ENCODE results near the gene NDRG4. TPM values are rescaled to one million over a fixed set of nuclear protein-coding genes. Genes with fewer than 3 reads are reported as not detected.

Gene NDRG4
- total RNA-seq, 1 experiment from 2014 or later, result not detected

DNA sequence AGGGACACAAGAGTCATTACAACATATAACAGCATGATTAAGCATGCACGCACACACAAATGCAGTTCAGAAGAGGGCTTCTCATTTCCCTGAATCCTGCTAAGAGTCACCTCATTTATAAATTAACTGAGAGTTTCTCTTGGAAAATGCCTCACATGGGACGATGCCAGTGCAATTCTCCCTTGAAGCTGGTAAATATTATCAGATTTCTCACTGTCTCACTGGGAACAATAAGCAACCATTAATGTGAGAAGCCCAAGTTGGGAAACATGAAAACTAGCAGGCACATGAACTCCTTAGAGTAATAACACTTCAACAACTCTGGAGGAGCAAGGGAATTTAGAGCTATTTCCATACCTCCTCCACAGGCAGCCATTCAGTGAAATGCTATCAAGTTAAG, 41.8 kb downstream of the NDRG4 start:
- H3K9me3 Mint-ChIP-seq (ENCODE audit: unreplicated experiment), result no peaks in the 10 kb centered on the region
- no peak for DNase-seq (ENCODE audit: unreplicated experiment)
- TF ChIP-seq, protein P1, sequence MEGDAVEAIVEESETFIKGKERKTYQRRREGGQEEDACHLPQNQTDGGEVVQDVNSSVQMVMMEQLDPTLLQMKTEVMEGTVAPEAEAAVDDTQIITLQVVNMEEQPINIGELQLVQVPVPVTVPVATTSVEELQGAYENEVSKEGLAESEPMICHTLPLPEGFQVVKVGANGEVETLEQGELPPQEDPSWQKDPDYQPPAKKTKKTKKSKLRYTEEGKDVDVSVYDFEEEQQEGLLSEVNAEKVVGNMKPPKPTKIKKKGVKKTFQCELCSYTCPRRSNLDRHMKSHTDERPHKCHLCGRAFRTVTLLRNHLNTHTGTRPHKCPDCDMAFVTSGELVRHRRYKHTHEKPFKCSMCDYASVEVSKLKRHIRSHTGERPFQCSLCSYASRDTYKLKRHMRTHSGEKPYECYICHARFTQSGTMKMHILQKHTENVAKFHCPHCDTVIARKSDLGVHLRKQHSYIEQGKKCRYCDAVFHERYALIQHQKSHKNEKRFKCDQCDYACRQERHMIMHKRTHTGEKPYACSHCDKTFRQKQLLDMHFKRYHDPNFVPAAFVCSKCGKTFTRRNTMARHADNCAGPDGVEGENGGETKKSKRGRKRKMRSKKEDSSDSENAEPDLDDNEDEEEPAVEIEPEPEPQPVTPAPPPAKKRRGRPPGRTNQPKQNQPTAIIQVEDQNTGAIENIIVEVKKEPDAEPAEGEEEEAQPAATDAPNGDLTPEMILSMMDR (IDR thresholded peaks at IDR 0.05; ENCODE audit: unreplicated experiment), result no peak
- H3K4me1 Mint-ChIP-seq (ENCODE audit: insufficient read depth, unreplicated experiment), result no peaks in the 10 kb centered on the region
- peaks cover 91% of the 10 kb centered on the region for H3K36me3 Mint-ChIP-seq (ENCODE audit: insufficient read depth, unreplicated experiment)
- ChIA-PET POLR2A (interaction anchor here (1.4 kb wide), 1 partner anchor 88 kb away, joined by 3 read pairs; the partner anchor contains the start of gene CNOT1), CTCF (interaction anchor here (1.2 to 1.4 kb wide), 2 partner anchors 23 to 76 kb away, joined by 3 to 4 read pairs; no protein-coding TSS in a partner anchor)
- H3K27ac Mint-ChIP-seq (ENCODE audit: low read depth, unreplicated experiment), result no peak overlapping the region
- H3K27me3 Mint-ChIP-seq (ENCODE audit: insufficient read depth, unreplicated experiment), result no peaks in the 10 kb centered on the region
- no TSS peak for BruUV-seq (replicated peaks)
- no peak overlapping the region for H3K4me3 Mint-ChIP-seq (ENCODE audit: unreplicated experiment)
- intact Hi-C loops (cut with micrococcal nuclease), result loop anchor here (5.0 kb wide), 1 partner anchor 36 kb away; no protein-coding TSS in a partner anchor

DNA sequence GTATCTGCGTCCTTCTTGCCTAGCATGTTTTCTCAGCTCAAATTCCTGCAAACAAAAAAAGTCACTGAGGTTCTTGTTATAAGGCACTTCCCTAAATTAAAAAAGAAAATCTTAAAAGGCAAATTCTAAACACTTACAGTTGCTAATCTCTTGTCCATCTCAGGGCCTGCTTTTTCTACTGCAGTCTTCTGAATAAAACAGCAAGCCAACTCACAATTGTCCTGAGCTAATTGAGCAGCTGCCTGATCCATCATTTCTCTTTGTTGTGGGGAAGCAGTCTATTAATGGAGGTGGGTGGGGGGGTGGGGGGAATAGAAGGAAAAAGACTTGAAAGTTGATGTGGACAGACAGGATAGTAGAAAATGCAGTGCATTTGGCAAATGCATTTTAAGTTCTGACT, 42.3 kb downstream of the NDRG4 start:
- intact Hi-C loops (cut with micrococcal nuclease), result loop anchor here (5.0 kb wide), 1 partner anchor 35 kb away; no protein-coding TSS in a partner anchor
- TF ChIP-seq, protein P1 (IDR thresholded peaks at IDR 0.05; ENCODE audit: unreplicated experiment), result no peak
- DNase-seq (ENCODE audit: unreplicated experiment), result no peak
- H3K27me3 Mint-ChIP-seq (ENCODE audit: insufficient read depth, unreplicated experiment), result no peaks in the 10 kb centered on the region
- no peak overlapping the region for H3K4me3 Mint-ChIP-seq (ENCODE audit: unreplicated experiment)
- H3K4me1 Mint-ChIP-seq (ENCODE audit: insufficient read depth, unreplicated experiment), result no peaks in the 10 kb centered on the region
- ChIA-PET POLR2A (interaction anchor here (0.6 to 1.4 kb wide), 3 partner anchors 48 to 92 kb away, joined by 3 to 4 read pairs (median 3); partner anchors contain the start of gene CNOT1), CTCF (interaction anchor here (1.4 kb wide), 1 partner anchor 76 kb away, joined by 3 read pairs; no protein-coding TSS in a partner anchor)
- no TSS peak for BruUV-seq (replicated peaks)
- H3K9me3 Mint-ChIP-seq (ENCODE audit: unreplicated experiment), result no peaks in the 10 kb centered on the region
- no peak overlapping the region for H3K27ac Mint-ChIP-seq (ENCODE audit: low read depth, unreplicated experiment)
- H3K36me3 Mint-ChIP-seq (ENCODE audit: insufficient read depth, unreplicated experiment), result peaks cover 91% of the 10 kb centered on the region

DNA sequence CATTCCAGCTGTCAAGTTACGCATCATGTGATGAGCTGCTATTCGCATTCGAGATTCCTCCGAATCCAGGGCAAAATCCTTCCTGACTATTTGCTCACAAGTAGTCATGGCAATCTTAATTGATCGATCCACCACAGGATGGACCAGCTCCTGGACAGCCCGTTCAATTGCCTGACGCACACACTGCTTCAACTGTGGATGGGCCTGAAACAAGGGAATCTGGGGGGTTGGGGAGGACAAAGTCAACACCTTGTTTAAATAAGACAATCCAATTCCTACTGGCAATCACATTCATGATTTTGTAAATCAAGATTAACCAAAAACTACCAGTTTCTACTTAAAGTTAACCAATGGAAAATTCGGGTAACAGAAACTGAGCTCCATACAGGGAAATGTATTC, 43.7 kb downstream of the NDRG4 start:
- H3K4me1 Mint-ChIP-seq (ENCODE audit: insufficient read depth, unreplicated experiment), result no peaks in the 10 kb centered on the region
- H3K9me3 Mint-ChIP-seq (ENCODE audit: unreplicated experiment), result no peaks in the 10 kb centered on the region
- TF ChIP-seq, protein P1 (IDR thresholded peaks at IDR 0.05; ENCODE audit: unreplicated experiment), result no peak
- ChIA-PET CTCF (interaction anchor here (0.5 to 0.6 kb wide), 2 partner anchors 229 to 366 kb away, joined by 3 to 4 read pairs; no protein-coding TSS in a partner anchor), POLR2A (interaction anchor here (0.7 to 1.3 kb wide), 2 partner anchors 47 to 654 kb away, joined by 3 read pairs; no protein-coding TSS in a partner anchor)
- H3K27ac Mint-ChIP-seq (ENCODE audit: low read depth, unreplicated experiment), result no peak overlapping the region
- no peak for DNase-seq (ENCODE audit: unreplicated experiment)
- BruUV-seq (replicated peaks), result no TSS peak
- intact Hi-C loops (cut with micrococcal nuclease), result loop anchor here (5.0 kb wide), 1 partner anchor 34 kb away; no protein-coding TSS in a partner anchor
- peaks cover 91% of the 10 kb centered on the region for H3K36me3 Mint-ChIP-seq (ENCODE audit: insufficient read depth, unreplicated experiment)
- no peak overlapping the region for H3K4me3 Mint-ChIP-seq (ENCODE audit: unreplicated experiment)
- no peaks in the 10 kb centered on the region for H3K27me3 Mint-ChIP-seq (ENCODE audit: insufficient read depth, unreplicated experiment)

DNA sequence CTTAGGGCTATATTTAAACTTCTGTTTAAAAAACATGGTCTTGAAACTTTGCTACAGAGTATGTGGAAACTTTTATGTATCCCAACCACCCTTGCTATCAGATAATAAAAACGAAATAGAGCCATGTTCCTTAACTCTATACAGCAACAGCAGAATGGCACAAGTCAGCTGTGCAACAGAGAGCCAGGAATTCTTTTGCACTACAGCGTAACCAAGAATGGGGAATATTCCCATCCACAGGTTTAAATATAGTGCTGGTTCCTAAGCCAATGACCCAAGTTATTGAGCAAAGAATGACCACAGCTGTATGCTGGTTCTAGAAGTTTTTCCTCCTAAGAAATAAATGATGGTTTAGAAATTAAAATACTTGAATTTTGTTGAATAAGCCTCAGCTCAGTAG, 48.4 kb downstream of the NDRG4 start:
- CTCF ChIA-PET, result interaction anchor here (0.7 to 1.0 kb wide), 3 partner anchors 16 to 114 kb away, joined by 3 to 4 read pairs (median 3); no protein-coding TSS in a partner anchor
- Mint-ChIP-seq H3K4me1 (ENCODE audit: insufficient read depth, unreplicated experiment) (no peaks in the 10 kb centered on the region), H3K27ac (ENCODE audit: low read depth, unreplicated experiment) (no peak overlapping the region), H3K27me3 (ENCODE audit: insufficient read depth, unreplicated experiment) (no peaks in the 10 kb centered on the region), H3K9me3 (ENCODE audit: unreplicated experiment) (no peaks in the 10 kb centered on the region), H3K36me3 (ENCODE audit: insufficient read depth, unreplicated experiment) (peaks cover 91% of the 10 kb centered on the region), H3K4me3 (ENCODE audit: unreplicated experiment) (no peak overlapping the region)
- TF ChIP-seq, protein P1 (IDR thresholded peaks at IDR 0.05; ENCODE audit: unreplicated experiment), result no peak
- POLR2A ChIA-PET, result interaction anchor here (1.1 kb wide), 1 partner anchor 50 kb away, joined by 4 read pairs; no protein-coding TSS in a partner anchor
- no peak for DNase-seq (ENCODE audit: unreplicated experiment)
- intact Hi-C loops (cut with micrococcal nuclease), result no loop called here
- BruUV-seq (replicated peaks), result no TSS peak

Measured in MCF 10A (cell line).